Stimulated activated CD4-positive, alpha-beta T cell treated with anti-CD3 and anti-CD28 coated beads, Interleukin-12 subunit alpha, Interleukin-12 subunit beta, amount 100 ng/mL, for 48 hours (primary cell): ENCODE measurements around the gene BPIFB2.

ENCODE experiments used
- DNase-seq, 3 donors: peaks; one replicate each; pipeline ENCODE4 v3.0.0-alpha.2; 2020; ENCODE audit warnings: low read depth in 2 of 3, low spot score in 1 of 3

The BPIFB2 gene

GRCh38 chr20:33020278-33021161, 13.0 kb downstream of the BPIFB2 start:
- DNase-seq = no peak

DNA sequence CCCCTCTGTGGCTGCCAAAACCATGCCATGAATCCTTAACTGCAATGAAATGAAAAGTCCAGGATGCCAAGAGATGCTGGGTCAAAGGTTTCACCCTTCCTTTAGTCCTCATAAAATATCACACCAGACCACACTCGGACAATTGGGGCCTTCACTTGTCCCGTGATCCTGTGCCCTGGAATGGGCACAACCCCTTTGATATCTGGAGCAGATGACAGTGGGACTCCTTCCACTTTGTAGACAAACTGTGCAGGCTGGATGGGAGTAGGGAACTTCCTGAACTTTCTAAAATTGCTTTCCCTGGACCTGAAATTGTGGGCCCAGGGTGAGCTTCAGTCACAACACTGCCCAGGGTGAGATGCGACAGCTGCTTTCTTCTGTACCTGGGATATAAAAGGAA, 14.4 kb downstream of the BPIFB2 start:
- no peak for DNase-seq

DNA sequence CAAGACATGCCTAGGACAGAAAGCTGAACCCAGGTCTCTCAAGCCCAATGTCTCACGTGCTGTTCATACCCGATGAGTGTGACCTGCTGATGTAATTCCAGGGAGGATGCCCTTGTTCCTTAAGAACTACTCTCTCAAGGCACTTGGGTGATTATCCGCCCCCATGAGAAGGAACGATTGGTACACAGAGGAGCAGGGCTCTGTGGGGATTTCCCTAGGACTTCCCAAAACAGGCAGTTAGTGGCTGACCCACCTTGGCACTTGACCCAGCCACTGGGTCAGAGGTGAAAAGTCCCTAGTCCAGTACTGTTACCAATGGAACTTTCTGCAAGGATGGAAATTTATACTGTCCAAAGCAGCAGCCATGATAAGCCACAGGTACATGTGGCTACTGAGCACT, 14.8 kb downstream of the BPIFB2 start:
- DNase-seq = no peak

DNA sequence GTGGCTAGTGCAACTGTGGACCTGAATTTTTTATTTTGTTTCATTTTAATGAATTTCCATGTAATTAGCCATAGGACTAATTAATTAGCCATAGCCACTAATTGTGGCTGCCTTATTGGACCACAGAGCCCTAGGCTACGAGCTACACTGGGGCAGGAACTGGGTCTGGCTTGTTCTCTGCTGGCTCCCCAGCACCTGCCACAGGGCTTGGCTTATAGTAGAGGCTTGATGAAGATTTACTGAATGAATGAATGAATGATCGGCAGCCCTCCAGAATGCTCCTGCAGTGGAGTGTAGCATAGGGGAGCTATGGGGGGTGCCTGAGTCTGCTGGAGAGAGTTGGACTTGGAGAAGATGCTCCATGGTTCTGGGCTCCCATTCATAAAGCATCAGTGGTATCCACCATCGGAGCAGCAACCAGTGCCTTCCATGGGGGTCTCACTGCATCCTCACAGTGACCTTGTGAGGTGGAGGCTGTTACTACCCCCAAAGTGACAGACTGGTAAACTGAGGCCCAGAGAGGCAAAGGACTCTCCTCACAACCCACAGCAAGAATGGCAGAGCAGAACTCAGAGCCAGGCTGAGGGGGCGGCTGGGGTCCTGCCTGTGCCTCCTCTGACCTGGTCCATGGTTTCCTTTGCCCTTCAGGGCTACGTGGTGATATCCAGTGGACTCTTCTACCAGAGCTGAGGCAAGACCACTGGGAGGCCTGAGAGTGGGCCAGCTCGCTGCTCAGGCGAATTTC, 15.4 kb downstream of the BPIFB2 start:
- no peak for DNase-seq

- no peak for DNase-seq
Observed at GRCh38 chr20:33023439-33024242, 16.1 kb downstream of the BPIFB2 start.

DNA sequence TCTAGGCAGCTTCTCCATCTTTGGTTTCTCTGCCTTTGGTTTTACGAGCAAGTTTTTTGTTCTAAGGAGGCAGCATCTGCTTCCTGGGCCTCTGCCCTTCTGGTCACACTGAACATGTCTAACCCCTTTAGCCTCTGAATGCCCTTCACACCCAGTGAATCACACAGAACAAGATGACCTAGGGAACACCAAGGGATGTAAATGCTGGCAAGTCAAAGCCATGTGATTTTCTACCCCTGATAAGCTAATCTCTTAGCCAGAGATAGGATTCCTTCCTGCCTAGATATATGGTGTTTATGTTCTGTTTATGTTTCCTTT, 16.7 kb downstream of the BPIFB2 start:
- DNase-seq = no peak

GRCh38 chr20:33024609-33025317, 17.3 kb downstream of the BPIFB2 start:
- no peak for DNase-seq

DNA sequence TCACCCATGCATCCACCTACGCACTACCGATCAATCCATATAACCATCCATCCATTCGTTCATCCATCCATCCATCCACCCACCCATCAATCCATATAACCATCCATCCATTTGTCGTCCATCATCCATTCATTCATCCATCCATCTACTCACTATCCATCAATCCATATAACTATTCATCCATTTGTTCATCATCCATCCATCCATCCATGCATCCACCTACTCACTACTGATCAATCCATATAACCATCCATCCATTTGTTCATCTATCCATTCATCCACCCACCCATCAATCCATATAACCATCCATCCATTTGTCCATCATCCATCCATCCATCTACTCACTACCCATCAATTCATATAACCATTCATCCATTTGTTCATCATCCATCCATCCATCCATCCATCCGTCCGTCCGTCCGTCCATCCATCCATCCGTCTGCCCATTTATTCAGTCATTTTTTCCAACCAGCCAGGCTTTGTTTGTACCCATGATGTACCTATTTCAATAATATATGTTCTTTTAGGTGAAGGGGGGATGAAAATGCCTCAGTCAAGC, 17.9 kb downstream of the BPIFB2 start:
- no peak for DNase-seq

- no peak for DNase-seq
Observed at GRCh38 chr20:33026072-33026778, 18.7 kb downstream of the BPIFB2 start.

- DNase-seq = no peak
Observed at GRCh38 chr20:33026779-33027759, 19.6 kb downstream of the BPIFB2 start.

- no peak for DNase-seq
Observed at GRCh38 chr20:33027769-33028751, 20.6 kb downstream of the BPIFB2 start.

DNA sequence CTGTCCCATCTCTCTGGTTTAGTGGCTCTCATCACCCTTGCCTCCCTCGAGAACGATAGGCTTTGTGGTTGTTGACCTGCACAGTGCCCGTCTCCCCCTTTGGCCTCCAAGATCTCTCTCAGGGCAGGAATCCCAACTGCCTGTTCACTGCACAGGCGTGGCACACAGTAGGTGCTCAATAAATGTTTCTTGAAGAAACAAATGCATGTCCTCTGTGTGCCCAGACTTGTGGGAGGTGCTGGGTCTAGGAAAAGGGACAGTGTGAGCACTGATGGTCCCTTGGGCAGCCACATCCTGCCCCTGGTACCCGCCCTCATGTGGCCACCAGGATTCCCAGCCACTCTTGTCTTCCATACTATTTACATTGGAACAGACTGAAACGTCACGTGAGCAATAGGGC, 21.4 kb downstream of the BPIFB2 start:
- DNase-seq = no peak

DNA sequence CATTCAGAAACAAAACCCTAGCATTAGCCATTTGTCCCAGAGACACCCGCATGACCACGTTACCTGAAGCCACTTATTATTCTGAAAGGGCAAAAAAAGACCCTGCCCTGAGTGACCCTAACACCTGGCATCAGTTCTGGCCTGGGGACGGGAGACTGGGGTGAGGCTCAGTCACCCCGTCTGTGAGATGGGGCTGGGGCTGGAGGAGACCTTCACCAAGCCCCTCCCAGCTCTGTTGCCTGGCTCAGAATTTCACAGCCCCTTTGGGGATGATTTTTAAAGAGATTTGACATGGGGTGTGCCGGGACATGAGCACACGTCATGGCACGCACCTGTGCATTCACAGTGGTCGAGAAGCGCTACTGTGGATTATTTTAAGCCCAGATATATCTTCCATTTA, 22.6 kb downstream of the BPIFB2 start:
- no peak for DNase-seq

GRCh38 chr20:33030569-33030968, 23.1 kb downstream of the BPIFB2 start:
- DNase-seq = no peak

DNA sequence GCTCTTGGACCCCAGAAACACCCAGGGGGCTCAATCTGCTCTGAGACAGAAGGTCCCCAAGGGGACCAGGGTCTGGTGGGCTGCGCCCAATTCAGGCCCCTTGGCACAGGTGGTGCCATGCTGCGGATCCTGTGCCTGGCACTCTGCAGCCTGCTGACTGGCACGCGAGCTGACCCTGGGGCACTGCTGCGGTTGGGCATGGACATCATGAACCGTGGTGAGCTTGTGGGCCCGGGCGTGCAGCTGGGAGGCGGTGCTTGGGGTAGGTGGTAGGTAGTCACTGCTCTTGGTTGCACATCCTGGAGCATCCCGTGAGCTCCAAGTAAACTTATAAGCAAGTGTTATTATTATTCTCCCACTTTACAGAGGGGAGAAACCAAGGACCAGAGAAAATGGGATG, 24.0 kb downstream of the BPIFB2 start, which contains the start of gene BPIFB6:
TSS of gene BPIFB6 (plus strand) at position 118 of the 400 bp plus-strand sequence. CDS start at position 118, 0 bp downstream.
- no peak for DNase-seq

DNA sequence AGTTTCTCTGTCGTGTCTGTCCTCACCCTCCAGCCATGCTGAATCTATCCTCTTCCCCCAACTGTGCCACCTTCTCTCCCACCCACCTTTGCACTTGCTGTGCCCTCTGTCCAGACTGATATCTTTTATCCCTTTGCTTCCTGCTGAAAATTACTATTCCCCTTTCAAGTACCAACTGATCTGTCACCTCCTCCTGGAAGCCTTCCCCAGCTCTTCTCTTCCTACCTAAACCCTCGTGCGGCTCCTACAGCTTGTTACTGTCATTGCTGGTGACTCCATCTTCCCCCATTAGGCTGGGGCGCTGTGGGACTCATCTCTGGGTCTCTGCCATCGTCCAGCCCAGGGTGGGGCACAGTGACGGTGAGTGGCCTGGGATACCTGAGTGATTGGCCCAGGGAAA, 25.1 kb downstream of the BPIFB2 start:
- no peak for DNase-seq

DNA sequence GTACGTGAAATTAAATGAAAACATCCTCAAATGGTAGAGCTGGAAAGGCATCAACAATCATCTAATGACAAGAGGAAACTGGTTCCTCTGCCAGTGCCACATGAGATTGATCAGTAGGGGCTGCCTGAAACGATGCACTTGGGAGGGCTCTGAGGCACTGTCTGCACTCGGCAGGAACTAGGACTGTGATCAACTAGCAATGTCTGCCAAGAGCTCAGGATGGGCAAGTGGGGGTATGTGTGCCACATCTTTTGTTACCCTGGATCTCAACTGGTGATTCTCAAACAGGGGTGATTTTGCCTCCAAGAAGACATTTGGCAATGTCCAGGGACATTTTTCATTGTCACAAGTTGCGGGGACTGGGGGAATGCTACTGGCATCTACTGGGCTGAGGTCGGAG, 25.9 kb downstream of the BPIFB2 start:
- DNase-seq = no peak

DNA sequence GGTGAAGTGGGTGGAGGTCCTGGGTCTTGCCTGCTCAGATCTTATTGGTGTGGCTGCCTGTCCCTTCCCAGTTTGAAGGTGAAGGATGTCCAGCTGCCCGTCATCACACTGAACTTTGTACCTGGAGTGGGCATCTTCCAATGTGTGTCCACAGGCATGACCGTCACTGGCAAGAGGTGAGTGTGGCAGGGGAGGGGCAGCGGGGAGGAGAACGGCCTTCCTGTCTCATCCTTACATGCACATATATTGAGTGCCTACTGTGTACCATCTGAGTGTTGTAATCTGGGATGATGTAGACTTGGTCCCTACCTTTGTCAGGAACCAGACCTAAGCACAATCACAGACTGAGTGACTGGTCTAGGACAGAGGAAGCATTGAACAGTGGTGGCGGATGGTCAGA, 26.6 kb downstream of the BPIFB2 start:
- no peak for DNase-seq
